K562 (cell line): ENCODE results near the gene RPS2. TPM values are rescaled to one million over a fixed set of nuclear protein-coding genes. Genes with fewer than 3 reads are reported as not detected.

Source experiments
- ATAC-seq: fragments of 200-7000 bp; cut with Tn5 transposase; 3 replicates; pipeline ENCODE4 v1.9.1; 2020; ENCODE audit warnings: moderate library complexity
- BruUV-seq: library from RNA; stranded (reverse); fragments of 400-500 nt; replicated peaks from 2 replicates; lab custom pipeline; 2021; lab: Mats Ljungman, UMichigan
- CTCF ChIA-PET: fragments of 300-600 bp; formaldehyde crosslinking; extraction: SDS; loops from one replicate; lab custom pipeline; 2021; ENCODE audit warnings: low intra/inter-chr PET ratio; lab: Yijun Ruan, JAX
- POLR2A ChIA-PET: fragments of 300-600, 350-650 bp; sonication (Branson Sonifier 250); formaldehyde crosslinking; extraction: SDS; loops from one replicate; lab custom pipeline; 2021; ENCODE audit warnings: antibody characterized with exemption, inconsistent platforms; lab: Yijun Ruan, JAX
- DNase-seq, 4 experiments: peaks; one replicate each; pipeline versions ENCODE4 v3.0.0 to v3.0.0-alpha.2; 2011 to 2018; ENCODE audit warnings: low spot score in 3 of 4, mixed read lengths in 3 of 4; ENCODE audit errors: extremely low read depth in 1 of 4
- FAIRE-seq: peaks from 2 replicates; lab custom pipeline; 2011; peaks lifted over from hg19 to GRCh38; lab: Jason Lieb, UNC
- H2AFZ ChIP-seq: 2 replicates; pipeline ENCODE4 v1.6.0; 2011; ENCODE audit warnings: low read depth, low read length, control low read depth, inconsistent platforms
- H3K27ac ChIP-seq: fragments of 200-600 bp; 3 replicates; pipeline ENCODE4 v1.8.0; 2011; ENCODE audit warnings: low read depth, mild to moderate bottlenecking, control low read depth, inconsistent platforms, low read length, moderate library complexity, mixed read lengths; ENCODE audit errors: extremely low read depth
- H3K27me3 ChIP-seq, 2 experiments: fragments of 300-600 bp in 1 of 2; 2 replicates in 1 of 2; 3 replicates in 1 of 2; pipeline versions ENCODE4 v1.6.0 to v1.8.0; 2011; ENCODE audit warnings: inconsistent platforms in 2 of 2, low read length in 2 of 2, mild to moderate bottlenecking in 1 of 2, mixed read lengths in 1 of 2, moderate library complexity in 1 of 2; ENCODE audit not compliant: control insufficient read depth in 2 of 2, insufficient read depth in 2 of 2
- H3K36me3 ChIP-seq: fragments of 300-600 bp; 3 replicates; pipeline ENCODE4 v1.8.0; 2011; ENCODE audit warnings: mild to moderate bottlenecking, low read length, inconsistent platforms; ENCODE audit not compliant: control insufficient read depth, insufficient read depth
- H3K4me1 ChIP-seq, 2 experiments: fragments of 200-600 bp in 1 of 2; replicated peaks in 1 of 2; 2 replicates in 1 of 2; 3 replicates in 1 of 2; pipeline versions ENCODE4 v1.5.1 to v1.8.0; 2011; ENCODE audit warnings: inconsistent platforms in 2 of 2, low read length in 2 of 2, mild to moderate bottlenecking in 1 of 2, mixed read lengths in 1 of 2, moderate library complexity in 1 of 2; ENCODE audit not compliant: control insufficient read depth in 2 of 2, insufficient read depth in 2 of 2
- H3K4me2 ChIP-seq: 2 replicates; pipeline ENCODE4 v1.6.1; 2011; ENCODE audit warnings: low read length, control low read depth, inconsistent platforms, mixed read lengths; ENCODE audit not compliant: insufficient read depth
- H3K4me3 ChIP-seq: fragments of 200-600 bp; sonication (generic), shearing (Covaris generic); 2 replicates; pipeline ENCODE4 v1.5.1; 2016; ENCODE audit warnings: control low read depth, inconsistent platforms
- H3K79me2 ChIP-seq: fragments of 200-600 bp; 3 replicates; pipeline ENCODE4 v1.8.0; 2011; ENCODE audit warnings: low read length, inconsistent platforms; ENCODE audit not compliant: control insufficient read depth, insufficient read depth
- H3K9ac ChIP-seq, 2 experiments: 2 replicates each; pipeline versions ENCODE4 v1.6.0 to v1.6.1; 2011; ENCODE audit warnings: low read depth in 2 of 2, low read length in 2 of 2, control low read depth in 1 of 2, inconsistent platforms in 1 of 2, mild to moderate bottlenecking in 1 of 2, mixed read lengths in 1 of 2; ENCODE audit not compliant: insufficient read depth in 1 of 2
- H3K9me1 ChIP-seq: one replicate; pipeline ENCODE4 v1.6.0; 2011; ENCODE audit warnings: inconsistent platforms, mild to moderate bottlenecking, low read length, moderate library complexity; ENCODE audit not compliant: control insufficient read depth, insufficient read depth
- H3K9me3 ChIP-seq: replicated peaks from 2 replicates; pipeline ENCODE4 v1.5.1; 2011; ENCODE audit warnings: low read depth, low read length, inconsistent platforms; ENCODE audit not compliant: control insufficient read depth, insufficient read depth
- H4K20me1 ChIP-seq: replicated peaks from 2 replicates; pipeline ENCODE4 v1.6.1; 2011; ENCODE audit warnings: low read length, inconsistent platforms, mixed read lengths; ENCODE audit not compliant: control insufficient read depth, insufficient read depth
- DACH1 ChIP-seq: fragments of 450-650 bp; IDR thresholded peaks from 2 replicates; pipeline ENCODE4 v1.6.1; 2018; ENCODE audit not compliant: partially characterized antibody
- FOXK2 ChIP-seq, 2 experiments: fragments of 450-650 bp; IDR thresholded peaks in 1 of 2; conservative IDR thresholded peaks in 1 of 2; 2 replicates each; pipeline ENCODE4 v1.6.1; 2016; ENCODE audit warnings: low read depth in 2 of 2, mild to moderate bottlenecking in 1 of 2
- GTF2F1 ChIP-seq: IDR thresholded peaks from 2 replicates; pipeline ENCODE4 v1.6.1; 2011; ENCODE audit warnings: low read depth, low read length, improper control_type of control experiment
- HDGF ChIP-seq: fragments of 450-650 bp; IDR thresholded peaks from 2 replicates; pipeline ENCODE4 v1.6.1; 2016
- MBD2 ChIP-seq: sonication (generic); IDR thresholded peaks from 2 replicates; pipeline ENCODE4 v1.6.1; 2016; ENCODE audit warnings: low read depth, borderline replicate concordance
- POLR2B ChIP-seq: fragments of 450-650 bp; IDR thresholded peaks from 2 replicates; pipeline ENCODE4 v1.6.1; 2018; ENCODE audit warnings: low read depth; ENCODE audit not compliant: partially characterized antibody
- U2AF2 ChIP-seq: fragments of 200-400 bp; formaldehyde crosslinking; optimal IDR thresholded peaks from 2 replicates; pipeline ENCODE3; 2017; ENCODE audit warnings: low read depth, mild to moderate bottlenecking, low read length
- ZNF143 ChIP-seq: sonication (generic); formaldehyde crosslinking; IDR thresholded peaks from 2 replicates; pipeline ENCODE4 v1.9.0; 2022; ENCODE audit warnings: mild to moderate bottlenecking, missing genetic modification reagents
- ZNF232 ChIP-seq: sonication (generic); formaldehyde crosslinking; IDR thresholded peaks from 2 replicates; pipeline ENCODE4 v1.8.0; 2022; ENCODE audit warnings: mild to moderate bottlenecking, missing genetic modification reagents
- WGBS: fragments of 100-300 bp; shearing (Covaris generic); methylation state at CpG from one replicate; pipeline ENCODE4 v1.1.6; 2016; ENCODE audit warnings: low coverage, mixed read lengths; ENCODE audit not compliant: insufficient coverage; ENCODE audit errors: missing lambda C conversion rate; 5-methylcytosine and 5-hydroxymethylcytosine counted together
- in situ Hi-C: fragments of 300-500 bp; cut with MboI; formaldehyde crosslinking; loops from 4 replicates; pipeline ENCODE4 v1.15.0; 2018; ENCODE audit warnings: inconsistent platforms, mixed read lengths
- intact Hi-C: fragments of 100-400 bp; cut with micrococcal nuclease; formaldehyde crosslinking; loops from 2 replicates; pipeline ENCODE4 v1.14.2; 2022
- polyA plus RNA-seq, 8 experiments: library from polyadenylated mRNA; depleted of rRNA in 4 of 8; stranded (reverse) in 5 of 8; unstranded in 3 of 8; fragments of >200 nt; fragmentation: Nextera tagmentation in 2 of 8; fragmentation: Illumina TruSeq in 1 of 8; extraction: Ambion mirVana in 2 of 8; extraction: Trizol in 1 of 8; gene quantifications; 2 replicates each; pipeline versions ENCODE4 v1.2.1 to v1.2.3, GENCODE V29; 2011 to 2014; ENCODE audit warnings: inconsistent platforms in 1 of 8, missing spikeins in 1 of 8
- total RNA-seq, 7 experiments: library from RNA; depleted of rRNA in 6 of 7; stranded (reverse); fragments of >200 nt in 6 of 7; fragmentation: Illumina TruSeq in 2 of 7; extraction: Trizol in 2 of 7; gene quantifications; 2 replicates each; pipeline versions ENCODE4 v1.2.1 to v1.2.3, GENCODE V29; 2011 to 2021; ENCODE audit warnings: low replicate concordance in 1 of 7
- TF ChIP-seq, protein P1 (sequence below): fragments of 250-450 bp; sonication (Bioruptor Pico); IDR thresholded peaks from 2 replicates; pipeline ENCODE4 v1.5.0; 2020; ENCODE audit warnings: mild to moderate bottlenecking
- TF ChIP-seq, protein P2 (sequence below): fragments of 250-450 bp; sonication (Bioruptor Pico); IDR thresholded peaks from 2 replicates; pipeline ENCODE4 v1.8.0; 2021; ENCODE audit warnings: borderline replicate concordance, mild to moderate bottlenecking, moderate library complexity; ENCODE audit not compliant: poor library complexity, severe bottlenecking
- TF ChIP-seq, protein P3 (sequence below), 3 experiments: fragments of 200-800 bp in 1 of 3; sonication (Bioruptor generic) in 1 of 3; sonication (generic) in 1 of 3; formaldehyde crosslinking in 1 of 3; IDR thresholded peaks; 2 replicates each; pipeline versions ENCODE4 v1.6.1 to v1.8.0; 2016 to 2022; ENCODE audit warnings: mild to moderate bottlenecking in 2 of 3, missing compliant biosample characterization in 2 of 3, missing genetic modification characterization in 2 of 3, missing genetic modification reagents in 1 of 3
- TF ChIP-seq, protein P4 (sequence below): fragments of 250-450 bp; sonication (Bioruptor Pico); IDR thresholded peaks from 2 replicates; pipeline ENCODE4 v1.8.0; 2022; ENCODE audit warnings: moderate library complexity, mild to moderate bottlenecking, inconsistent platforms

RPS2 gene
- total and polyA plus RNA-seq, 9 of the 15 experiments (the other 6 are each of a cell fraction or from before 2014, with no cell fraction given), result 834 to 4,794 (median 3,793) TPM

DNA sequence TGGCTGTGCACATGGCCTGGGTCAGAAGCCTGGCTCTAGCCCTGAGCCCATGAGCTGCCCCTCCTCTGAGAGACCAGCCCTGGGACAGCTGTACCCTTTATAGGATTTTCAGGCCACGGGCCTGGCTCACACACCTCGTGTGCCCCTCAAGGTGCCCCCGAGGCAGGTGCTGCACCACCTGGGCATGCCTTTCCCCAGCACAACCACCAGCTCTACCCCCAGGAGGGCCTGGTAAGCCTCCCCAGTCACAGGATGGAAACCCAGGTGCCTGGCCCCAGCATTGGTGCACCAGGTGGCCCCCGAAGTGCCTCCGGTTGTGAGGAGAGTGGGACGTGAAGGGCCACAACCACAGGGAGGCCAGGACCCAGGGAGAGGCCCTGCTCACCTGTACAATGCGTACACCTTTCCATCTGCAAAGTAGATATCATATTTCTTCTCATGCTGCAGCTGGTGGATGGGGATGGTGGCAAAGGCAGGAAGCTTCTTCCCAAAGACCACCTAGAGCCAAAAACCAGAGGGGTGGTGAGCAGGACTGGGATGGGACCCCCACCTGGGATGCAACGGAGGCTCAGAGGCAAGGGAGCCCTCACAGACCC, 38.7 kb upstream of the RPS2 start:
- 55% methylated on average over 8 of the region's 8 CpGs for WGBS
- H2AFZ ChIP-seq, result no peak overlapping the region
- H3K27ac ChIP-seq, result no peak overlapping the region
- H3K36me3 ChIP-seq, result peaks cover 95% of the 10 kb centered on the region; the same call in 2 of the 3 replicates
- in situ Hi-C loops, result no loop called here
- no peaks in the 10 kb centered on the region for H3K9me3 ChIP-seq
- no TSS peak for BruUV-seq
- no peaks in the 10 kb centered on the region for H3K27me3 ChIP-seq
- ATAC-seq (no peak), DNase-seq (no peak), FAIRE-seq (no peak)
- peaks cover 15% of the 10 kb centered on the region for H3K9me1 ChIP-seq
- H3K9ac ChIP-seq, result peak overlapping the region; percentile 1 to 38; a peak in 3 of 4 replicates
- ChIA-PET CTCF (no interaction called here), POLR2A (interaction anchor here (0.6 to 3.0 kb wide), 11 partner anchors 15 to 502 kb away, joined by 3 to 12 read pairs (median 4); partner anchors contain the start of genes NPW, RPS2 and TRAF7)
- H3K4me2 ChIP-seq, result no peak overlapping the region
- no peak overlapping the region for H3K4me3 ChIP-seq
- peaks cover 19 to 87% of the 10 kb centered on the region in 2 experiments for H3K4me1 ChIP-seq
- peaks cover 39% of the 10 kb centered on the region for H4K20me1 ChIP-seq
- peaks cover 61% of the 10 kb centered on the region for H3K79me2 ChIP-seq
- intact Hi-C loops, result no loop called here
- no peak for TF ChIP-seq U2AF2
- TF ChIP-seq, protein P1, sequence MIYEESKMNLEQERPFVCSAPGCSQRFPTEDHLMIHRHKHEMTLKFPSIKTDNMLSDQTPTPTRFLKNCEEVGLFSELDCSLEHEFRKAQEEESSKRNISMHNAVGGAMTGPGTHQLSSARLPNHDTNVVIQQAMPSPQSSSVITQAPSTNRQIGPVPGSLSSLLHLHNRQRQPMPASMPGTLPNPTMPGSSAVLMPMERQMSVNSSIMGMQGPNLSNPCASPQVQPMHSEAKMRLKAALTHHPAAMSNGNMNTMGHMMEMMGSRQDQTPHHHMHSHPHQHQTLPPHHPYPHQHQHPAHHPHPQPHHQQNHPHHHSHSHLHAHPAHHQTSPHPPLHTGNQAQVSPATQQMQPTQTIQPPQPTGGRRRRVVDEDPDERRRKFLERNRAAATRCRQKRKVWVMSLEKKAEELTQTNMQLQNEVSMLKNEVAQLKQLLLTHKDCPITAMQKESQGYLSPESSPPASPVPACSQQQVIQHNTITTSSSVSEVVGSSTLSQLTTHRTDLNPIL (CRISPR knock-in tag), result no peak
- TF ChIP-seq POLR2B, result no peak
- TF ChIP-seq FOXK2 (conservative IDR thresholded peaks at IDR 0.05 in 1 of 2, IDR thresholded peaks at IDR 0.05 in 1 of 2; ENCODE audit: low read depth in 2 of 2), result no peak
- TF ChIP-seq, protein P2, sequence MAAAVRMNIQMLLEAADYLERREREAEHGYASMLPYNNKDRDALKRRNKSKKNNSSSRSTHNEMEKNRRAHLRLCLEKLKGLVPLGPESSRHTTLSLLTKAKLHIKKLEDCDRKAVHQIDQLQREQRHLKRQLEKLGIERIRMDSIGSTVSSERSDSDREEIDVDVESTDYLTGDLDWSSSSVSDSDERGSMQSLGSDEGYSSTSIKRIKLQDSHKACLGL (CRISPR knock-in tag), result no peak
- no peak for TF ChIP-seq DACH1
- TF ChIP-seq MBD2, result no peak
- 0 out of 2 replicates have a peak, but pooled peaks have one; percentile 48 for TF ChIP-seq HDGF
- TF ChIP-seq, protein P3, sequence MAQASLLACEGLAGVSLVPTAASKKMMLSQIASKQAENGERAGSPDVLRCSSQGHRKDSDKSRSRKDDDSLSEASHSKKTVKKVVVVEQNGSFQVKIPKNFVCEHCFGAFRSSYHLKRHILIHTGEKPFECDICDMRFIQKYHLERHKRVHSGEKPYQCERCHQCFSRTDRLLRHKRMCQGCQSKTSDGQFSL (CRISPR knock-in tag; IDR thresholded peaks at IDR 0.05), result 0 out of 2 replicates have a peak, but pooled peaks have one; percentile 6
- TF ChIP-seq, protein P3 (tag; IDR thresholded peaks at IDR 0.05), result no peak
- TF ChIP-seq ZNF143 (CRISPR knock-in tag), result 0 out of 2 replicates have a peak, but pooled peaks have one; percentile 11
- 0 out of 2 replicates have a peak, but pooled peaks have one; percentile 8 for TF ChIP-seq GTF2F1
- TF ChIP-seq ZNF232 (CRISPR knock-in tag), result no peak
- TF ChIP-seq, protein P4, sequence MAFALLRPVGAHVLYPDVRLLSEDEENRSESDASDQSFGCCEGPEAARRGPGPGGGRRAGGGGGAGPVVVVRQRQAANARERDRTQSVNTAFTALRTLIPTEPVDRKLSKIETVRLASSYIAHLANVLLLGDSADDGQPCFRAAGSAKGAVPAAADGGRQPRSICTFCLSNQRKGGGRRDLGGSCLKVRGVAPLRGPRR (CRISPR knock-in tag), result no peak
